Thyroid gland (tissue), 4 donors: ENCODE data around the gene POLR3E. TPM values are rescaled to one million over a fixed set of nuclear protein-coding genes. Genes with fewer than 3 reads are reported as not detected.
"Not testable (repeated sequence)": the region's sequence is repeated elsewhere in the genome, so short reads cannot be mapped to it uniquely, and the experiment has no call there.

Source experiments
- DNase-seq, 2 donors: peaks; one replicate each; pipeline ENCODE4 v3.0.0-alpha.2; 2019
- H3K27ac ChIP-seq, 3 donors: fragments of 200-600 bp; sonication (generic); 1 replicate in 2 of 3; 2 replicates in 1 of 3; pipeline ENCODE4 v1.5.1; 2016 to 2019; ENCODE audit warnings: mild to moderate bottlenecking in 1 of 3, moderate library complexity in 1 of 3
- H3K27me3 ChIP-seq: fragments of 200-600 bp; sonication (generic); one replicate; pipeline ENCODE4 v1.5.1; 2019
- H3K36me3 ChIP-seq, 2 donors: fragments of 200-600 bp; sonication (generic); one replicate each; pipeline ENCODE4 v1.5.1; 2016 to 2019
- H3K4me1 ChIP-seq, 2 donors: fragments of 200-600 bp; sonication (generic); one replicate each; pipeline ENCODE4 v1.5.1; 2017 to 2019
- H3K4me3 ChIP-seq, 3 donors: fragments of 200-600 bp; sonication (generic); replicated peaks in 1 of 3; 1 replicate in 2 of 3; 2 replicates in 1 of 3; pipeline ENCODE4 v1.5.1; 2016; ENCODE audit warnings: mild to moderate bottlenecking in 1 of 3
- H3K9me3 ChIP-seq: fragments of 200-600 bp; sonication (generic); one replicate; pipeline ENCODE4 v1.5.1; 2017
- POLR2A ChIP-seq, 2 donors: fragments of 450-650 bp; IDR thresholded peaks; one replicate each; pipeline ENCODE4 v1.6.1; 2017; ENCODE audit warnings: antibody characterized with exemption in 2 of 2, mild to moderate bottlenecking in 2 of 2, moderate library complexity in 1 of 2
- WGBS, 2 donors: methylation state at CpG; one replicate each; pipeline ENCODE4 v1.1.5; 2017; 5-methylcytosine and 5-hydroxymethylcytosine counted together
- intact Hi-C: fragments of 100-400 bp; cut with DNase I; formaldehyde crosslinking; loops from one replicate; pipeline ENCODE4 v1.15.1; 2023
- total RNA-seq, 4 donors: library from RNA; depleted of rRNA; stranded (reverse); fragments of >200 nt; gene quantifications; one replicate each; pipeline ENCODE4 v1.2.3, GENCODE V29; 2016
- TF ChIP-seq, protein P1 (sequence below), 6 experiments: fragments of 200-600 bp in 3 of 6; fragments of 450-650 bp in 3 of 6; sonication (generic) in 3 of 6; IDR thresholded peaks; one replicate each; pipeline ENCODE4 v1.5.1; 2016 to 2019; ENCODE audit warnings: antibody characterized with exemption in 6 of 6, mild to moderate bottlenecking in 2 of 6, inconsistent platforms in 1 of 6, moderate library complexity in 1 of 6

The POLR3E gene
- total RNA-seq, 4 donors from 2014 or later: 66.7 to 115 (median 82.8) TPM

GRCh38 chr16:22296225-22297113, 740 bp upstream of the POLR3E start:
- WGBS, 2 donors: 7 to 9% methylated on average over 17 of the region's 17 CpGs
- Histone ChIP-seq H3K27me3 (no peaks in the 10 kb centered on the region), H3K4me3 (peak overlapping the region in 2 of 3 donors; percentile 19 to 30), H3K36me3 (no peaks in the 10 kb centered on the region), H3K9me3 (no peaks in the 10 kb centered on the region), H3K27ac (peak overlapping the region in 1 of 3 donors; percentile 12), H3K4me1 (peaks cover 2 to 5% of the 10 kb centered on the region in 2 donors)
- TF ChIP-seq POLR2A (IDR thresholded peaks at IDR 0.05): no peak
- TF ChIP-seq, protein P1, sequence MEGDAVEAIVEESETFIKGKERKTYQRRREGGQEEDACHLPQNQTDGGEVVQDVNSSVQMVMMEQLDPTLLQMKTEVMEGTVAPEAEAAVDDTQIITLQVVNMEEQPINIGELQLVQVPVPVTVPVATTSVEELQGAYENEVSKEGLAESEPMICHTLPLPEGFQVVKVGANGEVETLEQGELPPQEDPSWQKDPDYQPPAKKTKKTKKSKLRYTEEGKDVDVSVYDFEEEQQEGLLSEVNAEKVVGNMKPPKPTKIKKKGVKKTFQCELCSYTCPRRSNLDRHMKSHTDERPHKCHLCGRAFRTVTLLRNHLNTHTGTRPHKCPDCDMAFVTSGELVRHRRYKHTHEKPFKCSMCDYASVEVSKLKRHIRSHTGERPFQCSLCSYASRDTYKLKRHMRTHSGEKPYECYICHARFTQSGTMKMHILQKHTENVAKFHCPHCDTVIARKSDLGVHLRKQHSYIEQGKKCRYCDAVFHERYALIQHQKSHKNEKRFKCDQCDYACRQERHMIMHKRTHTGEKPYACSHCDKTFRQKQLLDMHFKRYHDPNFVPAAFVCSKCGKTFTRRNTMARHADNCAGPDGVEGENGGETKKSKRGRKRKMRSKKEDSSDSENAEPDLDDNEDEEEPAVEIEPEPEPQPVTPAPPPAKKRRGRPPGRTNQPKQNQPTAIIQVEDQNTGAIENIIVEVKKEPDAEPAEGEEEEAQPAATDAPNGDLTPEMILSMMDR (IDR thresholded peaks at IDR 0.05): no peak
- no peak for DNase-seq
- intact Hi-C loops: loop anchor here (5.0 kb wide), 3 partner anchors 89 to 289 kb away; partner anchors contain the start of genes EEF2K and MOSMO

DNA sequence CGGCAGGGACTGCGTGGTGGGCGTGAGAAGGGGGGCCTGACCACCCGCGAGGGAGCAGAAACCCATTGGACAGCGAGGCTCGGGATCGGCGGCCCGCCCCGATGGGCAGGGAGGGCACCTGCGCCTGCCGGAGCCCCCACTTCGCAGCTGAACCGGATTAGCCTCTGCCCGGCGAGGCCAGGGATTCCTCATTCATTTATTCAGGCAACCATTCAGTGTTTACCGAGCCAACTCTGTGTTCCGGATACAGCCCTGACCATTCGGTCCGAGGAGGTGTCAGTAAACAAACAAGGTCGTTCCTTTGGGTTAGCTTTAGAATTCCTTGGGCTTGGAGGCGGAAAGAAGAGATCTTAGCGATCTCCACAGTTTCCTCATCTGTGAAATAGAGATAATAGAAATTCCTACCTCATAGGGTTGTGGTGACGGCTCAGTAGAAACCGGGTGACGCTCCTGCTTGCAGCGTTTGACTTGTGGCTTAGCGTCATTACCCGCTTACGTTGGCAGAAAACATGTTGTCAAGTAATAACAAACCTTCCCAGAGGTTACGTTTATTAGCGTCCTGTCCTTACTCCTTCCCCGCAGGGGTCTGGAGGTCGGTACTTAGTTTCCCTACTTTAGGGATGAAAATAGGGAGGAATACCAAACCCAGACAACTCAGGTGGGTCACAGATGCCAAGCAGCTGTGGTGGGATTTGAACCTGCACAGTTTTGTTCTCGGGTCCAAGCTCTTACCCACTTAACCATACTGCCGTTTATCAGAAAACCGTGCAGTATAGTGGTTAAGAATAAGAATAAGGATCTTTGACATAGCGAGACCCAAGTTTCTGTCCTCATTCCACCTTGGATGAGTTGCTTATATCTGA, 893 bp downstream of the POLR3E start:
- H3K27ac ChIP-seq: peak overlapping the region; percentile 79 to 93 (median 92)
- intact Hi-C loops: loop anchor here (5.0 kb wide), 3 partner anchors 91 to 291 kb away; partner anchors contain the start of genes EEF2K and MOSMO
- H3K36me3 ChIP-seq: peaks cover 0 to 4% of the 10 kb centered on the region in 2 donors
- 1 to 2% methylated on average over 25 to 31 of the region's 39 CpGs for WGBS, 2 donors
- TF ChIP-seq, protein P1 (IDR thresholded peaks at IDR 0.05): no peak
- TF ChIP-seq POLR2A (IDR thresholded peaks at IDR 0.05): peak in 1 of 2 donors; percentile 10
- peak overlapping the region; percentile 23 to 77 (median 66) for H3K4me3 ChIP-seq
- no peaks in the 10 kb centered on the region for H3K27me3 ChIP-seq
- peak; percentile 63 to 70 for DNase-seq
- H3K4me1 ChIP-seq: peaks cover 2 to 5% of the 10 kb centered on the region in 2 donors
- no peaks in the 10 kb centered on the region for H3K9me3 ChIP-seq

DNA sequence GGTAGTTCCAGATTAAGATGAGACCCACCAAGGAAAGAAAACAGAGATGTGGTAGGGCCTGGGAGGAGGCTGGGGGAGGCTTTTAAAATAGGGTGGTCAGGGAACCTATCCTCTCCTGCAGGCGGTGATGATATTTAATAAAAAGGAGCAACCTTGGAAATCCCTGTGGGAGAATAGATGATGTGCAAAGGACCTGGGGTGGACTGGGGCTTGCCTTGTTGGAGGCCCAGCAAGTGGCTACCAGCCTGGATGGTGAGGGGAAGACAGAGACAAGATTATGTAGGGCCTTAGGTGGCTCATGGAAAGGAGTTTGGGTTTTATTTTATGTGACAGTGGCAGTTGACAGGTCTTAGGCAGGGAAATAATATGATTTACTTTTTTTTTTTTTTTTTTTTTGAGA, 1.8 kb downstream of the POLR3E start:
- H3K4me3 ChIP-seq: no peak overlapping the region
- 90 to 97% methylated on average over 1 of the region's 1 CpG for WGBS, 2 donors
- no peak for DNase-seq
- peak overlapping the region in 2 of 3 donors; percentile 92 to 93 for H3K27ac ChIP-seq
- peaks cover 2 to 5% of the 10 kb centered on the region in 2 donors for H3K4me1 ChIP-seq
- no peaks in the 10 kb centered on the region for H3K9me3 ChIP-seq
- no peaks in the 10 kb centered on the region for H3K27me3 ChIP-seq
- intact Hi-C loops: loop anchor here (5.0 kb wide), 3 partner anchors 92 to 292 kb away; partner anchors contain the start of genes EEF2K and MOSMO
- peaks cover 0 to 6% of the 10 kb centered on the region in 2 donors for H3K36me3 ChIP-seq
- TF ChIP-seq POLR2A (IDR thresholded peaks at IDR 0.05): no peak
- TF ChIP-seq, protein P1 (IDR thresholded peaks at IDR 0.05): no peak

- Histone ChIP-seq H3K4me3 (no peak overlapping the region), H3K36me3 (peaks cover 0 to 13% of the 10 kb centered on the region in 2 donors), H3K9me3 (no peaks in the 10 kb centered on the region), H3K27ac (no peak overlapping the region), H3K27me3 (no peaks in the 10 kb centered on the region), H3K4me1 (peaks cover 2 to 5% of the 10 kb centered on the region in 2 donors)
- TF ChIP-seq, protein P1 (IDR thresholded peaks at IDR 0.05): peak in 4 of 6 experiments; percentile 17 to 58 (median 38)
- TF ChIP-seq POLR2A (IDR thresholded peaks at IDR 0.05): no peak
- intact Hi-C loops: no loop called here
- 57 to 66% methylated on average over 7 to 8 of the region's 8 CpGs for WGBS, 2 donors
- peak; percentile 43 to 62 for DNase-seq
Measured at GRCh38 chr16:22300427-22301071, 3.3 kb downstream of the POLR3E start.

DNA sequence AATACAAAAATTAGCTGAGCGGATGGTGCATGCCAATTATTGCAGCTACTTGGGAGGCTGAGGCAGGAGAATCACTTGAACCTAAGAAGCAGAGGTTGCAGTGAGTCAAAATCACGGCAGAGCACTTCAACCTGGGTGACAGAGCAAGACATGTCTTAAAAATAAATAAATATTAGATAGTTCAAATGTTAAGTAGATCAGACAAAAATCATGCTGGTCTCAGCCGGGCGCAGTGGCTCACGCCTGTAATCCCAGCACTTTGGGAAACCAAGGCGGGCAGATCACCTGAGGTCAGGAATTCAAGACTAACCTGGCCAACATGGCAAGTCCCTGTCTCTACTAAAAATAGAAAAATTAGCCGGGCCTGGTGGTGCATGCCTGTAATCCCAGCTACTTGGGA, 4.2 kb downstream of the POLR3E start:
- H3K4me3 ChIP-seq, H3K4me1 ChIP-seq, H3K27me3 ChIP-seq, DNase-seq, intact Hi-C loops, H3K27ac ChIP-seq, H3K9me3 ChIP-seq: not testable (repeated sequence)
- peaks cover 0 to 13% of the 10 kb centered on the region in 2 donors for H3K36me3 ChIP-seq
- 92 to 96% methylated on average over 7 of the region's 7 CpGs for WGBS, 2 donors
